IMR-90 (cell line): ENCODE measurements around the gene ACOT12. TPM values are rescaled to one million over a fixed set of nuclear protein-coding genes. Genes with fewer than 3 reads are reported as not detected.

Source experiments
- ATAC-seq: fragments of 200-7000 bp; cut with Tn5 transposase; 2 replicates; pipeline ENCODE4 v1.9.1; 2020; ENCODE audit warnings: low read depth, mild to moderate bottlenecking, moderate library complexity
- BruUV-seq: library from RNA; stranded (reverse); fragments of 400-500 nt; replicated peaks from 2 replicates; lab custom pipeline; 2021; lab: Mats Ljungman, UMichigan
- CTCF ChIA-PET: fragments of 300-600 bp; formaldehyde crosslinking; extraction: SDS; loops from one replicate; lab custom pipeline; 2021; ENCODE audit warnings: antibody characterized with exemption; lab: Yijun Ruan, JAX
- POLR2A ChIA-PET: fragments of 300-600 bp; sonication (Branson Sonifier 250); formaldehyde crosslinking; loops from one replicate; lab custom pipeline; 2022; ENCODE audit warnings: antibody characterized with exemption; ENCODE audit not compliant: unreplicated experiment; lab: Charles Lee
- DNase-seq: peaks from one replicate; pipeline ENCODE4 v3.0.0; 2013
- H2AFZ ChIP-seq: replicated peaks from 2 replicates; pipeline ENCODE3; 2013; ENCODE audit warnings: low read length, mild to moderate bottlenecking; ENCODE audit not compliant: poor library complexity
- H2AK5ac ChIP-seq: 2 replicates; pipeline ENCODE4 v1.6.1; 2013; ENCODE audit warnings: low read depth, low read length, inconsistent platforms
- H2AK9ac ChIP-seq: replicated peaks from 2 replicates; pipeline ENCODE3; 2013; ENCODE audit warnings: mild to moderate bottlenecking, low read depth, low read length, moderate library complexity; ENCODE audit not compliant: poor library complexity
- H2BK120ac ChIP-seq: 2 replicates; pipeline ENCODE4 v1.6.1; 2013; ENCODE audit warnings: low read depth, low read length, inconsistent platforms
- H2BK15ac ChIP-seq: 3 replicates; pipeline ENCODE4 v1.6.1; 2013; ENCODE audit warnings: low read depth, low read length, inconsistent platforms
- H2BK20ac ChIP-seq: 2 replicates; pipeline ENCODE4 v1.6.1; 2013; ENCODE audit warnings: low read depth, mild to moderate bottlenecking, inconsistent platforms, low read length, moderate library complexity
- H2BK5ac ChIP-seq: 2 replicates; pipeline ENCODE4 v1.6.1; 2013; ENCODE audit warnings: mild to moderate bottlenecking, low read depth, low read length, inconsistent platforms; ENCODE audit not compliant: poor library complexity, severe bottlenecking
- H3K14ac ChIP-seq: replicated peaks from 2 replicates; pipeline ENCODE4 v1.6.1; 2013; ENCODE audit warnings: low read depth, low read length, inconsistent platforms
- H3K18ac ChIP-seq: 2 replicates; pipeline ENCODE4 v1.6.1; 2013; ENCODE audit warnings: low read depth, low read length, control low read depth
- H3K23ac ChIP-seq: 2 replicates; pipeline ENCODE4 v1.6.1; 2013; ENCODE audit warnings: low read depth, low read length, inconsistent platforms
- H3K27ac ChIP-seq: 2 replicates; pipeline ENCODE4 v1.5.1; 2013; ENCODE audit warnings: mild to moderate bottlenecking, control low read depth, low read length; ENCODE audit not compliant: insufficient read depth
- H3K27me3 ChIP-seq: 2 replicates; pipeline ENCODE4 v1.6.1; 2013; ENCODE audit warnings: low read length; ENCODE audit not compliant: control insufficient read depth, insufficient read depth
- H3K36me3 ChIP-seq: 2 replicates; pipeline ENCODE4 v1.6.1; 2013; ENCODE audit warnings: low read length, mixed read lengths; ENCODE audit not compliant: control insufficient read depth, insufficient read depth
- H3K4ac ChIP-seq: 2 replicates; pipeline ENCODE4 v1.6.1; 2013; ENCODE audit warnings: low read depth, low read length, inconsistent platforms
- H3K4me1 ChIP-seq: 2 replicates; pipeline ENCODE4 v1.6.1; 2013; ENCODE audit warnings: low read length, mixed read lengths; ENCODE audit not compliant: control insufficient read depth, insufficient read depth
- H3K4me2 ChIP-seq: 2 replicates; pipeline ENCODE4 v1.6.1; 2013; ENCODE audit warnings: low read depth, mild to moderate bottlenecking, control low read depth, low read length, moderate library complexity
- H3K4me3 ChIP-seq: 2 replicates; pipeline ENCODE4 v1.5.1; 2013; ENCODE audit warnings: low read depth, mild to moderate bottlenecking, control low read depth, low read length, moderate library complexity; ENCODE audit not compliant: insufficient read depth
- H3K56ac ChIP-seq: 2 replicates; pipeline ENCODE4 v1.6.1; 2013; ENCODE audit warnings: low read length, inconsistent platforms; ENCODE audit not compliant: insufficient read depth; ENCODE audit errors: extremely low read depth
- H3K79me1 ChIP-seq, 2 experiments: 2 replicates each; pipeline ENCODE4 v1.6.1; 2013; ENCODE audit warnings: low read length in 2 of 2, inconsistent platforms in 1 of 2, low read depth in 1 of 2
- H3K9ac ChIP-seq: 2 replicates; pipeline ENCODE4 v1.6.1; 2013; ENCODE audit warnings: low read depth, low read length, control low read depth
- H3K9me1 ChIP-seq: 2 replicates; pipeline ENCODE4 v1.6.1; 2013; ENCODE audit warnings: low read length, inconsistent platforms; ENCODE audit not compliant: insufficient read depth
- H3K9me3 ChIP-seq: 2 replicates; pipeline ENCODE4 v1.6.1; 2013; ENCODE audit warnings: low read length; ENCODE audit not compliant: control insufficient read depth, insufficient read depth
- H4K20me1 ChIP-seq: 2 replicates; pipeline ENCODE4 v1.6.1; 2013; ENCODE audit warnings: low read length, inconsistent platforms; ENCODE audit not compliant: insufficient read depth
- H4K5ac ChIP-seq: 2 replicates; pipeline ENCODE4 v1.6.1; 2013; ENCODE audit warnings: mild to moderate bottlenecking, low read depth, low read length, control low read depth
- H4K8ac ChIP-seq, 2 experiments: 2 replicates each; pipeline ENCODE4 v1.6.1; 2013; ENCODE audit warnings: low read depth in 2 of 2, low read length in 2 of 2, control low read depth in 1 of 2, inconsistent platforms in 1 of 2
- H4K91ac ChIP-seq: 2 replicates; pipeline ENCODE4 v1.6.1; 2013; ENCODE audit warnings: low read depth, low read length, inconsistent platforms; ENCODE audit not compliant: insufficient read depth
- CEBPB ChIP-seq: IDR thresholded peaks from 2 replicates; pipeline ENCODE4 v1.6.1; 2012; ENCODE audit warnings: low read depth, low read length, improper control_type of control experiment
- FOS ChIP-seq: fragments of 150-350 bp; IDR thresholded peaks from 2 replicates; pipeline ENCODE4 v1.6.1; 2016; ENCODE audit warnings: low read depth, low read length
- MAZ ChIP-seq: IDR thresholded peaks from 2 replicates; pipeline ENCODE4 v1.6.1; 2012; ENCODE audit warnings: low read depth, mild to moderate bottlenecking, low read length, improper control_type of control experiment, moderate library complexity, borderline replicate concordance
- SMC3 ChIP-seq: fragments of 150-350 bp; IDR thresholded peaks from 2 replicates; pipeline ENCODE4 v1.6.1; 2016; ENCODE audit warnings: low read depth, mild to moderate bottlenecking, antibody characterized with exemption, low read length, moderate library complexity
- WGBS, 2 experiments: methylation state at CpG; one replicate each; pipeline versions ENCODE4 v1.1.5 to v1.1.7; 2013; ENCODE audit warnings: missing lambda C conversion rate in 2 of 2; ENCODE audit not compliant: insufficient read length in 1 of 2; ENCODE audit errors: extremely low coverage in 2 of 2; 5-methylcytosine and 5-hydroxymethylcytosine counted together
- dilution Hi-C: fragments of 300-500 bp; cut with HindIII; formaldehyde crosslinking; loops from one replicate; pipeline ENCODE4 v1.14.3; 2018; ENCODE audit warnings: low sequenced_read_pairs; ENCODE audit not compliant: unreplicated experiment
- in situ Hi-C: fragments of 300-500 bp; cut with MboI; formaldehyde crosslinking; loops from 3 replicates; pipeline ENCODE4 v1.14.3; 2019; ENCODE audit warnings: low sequenced_read_pairs, inconsistent platforms, mixed read lengths
- intact Hi-C: fragments of 100-400 bp; cut with micrococcal nuclease; formaldehyde crosslinking; loops from 2 replicates; pipeline ENCODE4 v1.10.0; 2022
- polyA plus RNA-seq, 3 experiments: library from polyadenylated mRNA; depleted of rRNA; stranded (reverse); fragments of >200 nt; gene quantifications; 2 replicates each; pipeline ENCODE4 v1.2.3, GENCODE V29; 2012; ENCODE audit warnings: low replicate concordance in 1 of 3
- total RNA-seq: library from RNA; depleted of rRNA; stranded (reverse); fragments of >200 nt; gene quantifications from 2 replicates; pipeline ENCODE4 v1.2.3, GENCODE V29; 2012

The ACOT12 gene
- total and polyA plus RNA-seq, 2 of the 4 experiments (the other 2 are of a cell fraction), result not detected

DNA sequence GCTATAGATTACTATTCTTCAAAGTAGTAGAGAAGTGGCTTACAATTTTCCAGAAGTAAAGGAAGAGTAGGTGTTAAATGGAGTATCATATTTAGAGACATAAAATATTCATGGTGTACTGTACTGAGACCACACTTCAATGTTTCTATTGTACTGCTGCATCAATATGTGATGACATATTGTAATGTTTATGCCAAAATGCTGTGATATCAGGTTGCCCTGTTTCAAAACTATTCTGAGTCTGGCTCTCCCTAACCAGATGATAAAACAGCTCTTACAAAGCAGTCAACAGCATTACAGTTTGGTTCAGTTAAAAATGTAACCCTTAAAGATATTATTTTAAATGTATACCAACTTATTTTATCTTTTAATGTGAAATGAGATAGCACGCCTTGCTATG is 30.8 kb upstream of the ACOT12 start:
- Histone ChIP-seq H2BK20ac (no peak overlapping the region), H3K9ac (no peak overlapping the region), H4K5ac (no peak overlapping the region), H3K27me3 (no peaks in the 10 kb centered on the region), H2BK15ac (no peak overlapping the region), H3K4me1 (peaks cover 22% of the 10 kb centered on the region), H3K18ac (no peak overlapping the region), H3K56ac (no peak overlapping the region), H4K8ac (peak overlapping the region in 1 of 2 experiments; percentile 4; a peak in 1 of 4 replicates), H2BK120ac (peak overlapping the region; percentile 17; the same call in 1 of the 2 replicates), H2AK5ac (no peak overlapping the region), H3K14ac (no peak overlapping the region), H3K36me3 (no peaks in the 10 kb centered on the region), H3K9me1 (peaks cover 12% of the 10 kb centered on the region), H3K4ac (no peak overlapping the region), H2AK9ac (no peak overlapping the region), H3K79me1 (peaks cover 0 to 11% of the 10 kb centered on the region in 2 experiments; a peak in 1 of 4 replicates), H3K23ac (no peak overlapping the region), H3K4me2 (peak overlapping the region; percentile 10; the same call in 1 of the 2 replicates), H3K4me3 (no peak overlapping the region), H2BK5ac (peak overlapping the region; percentile 54), H3K9me3 (no peaks in the 10 kb centered on the region), H4K20me1 (no peaks in the 10 kb centered on the region), H4K91ac (no peak overlapping the region), H3K27ac (no peak overlapping the region), H2AFZ (no peak overlapping the region)
- WGBS, 2 experiments, result no CpG with 5 or more reads among the region's 1 CpG
- in situ Hi-C loops, result loop anchor here (10.0 kb wide), 1 partner anchor 430 kb away; no protein-coding TSS in a partner anchor
- ATAC-seq, result no peak
- ChIA-PET POLR2A (no interaction called here), CTCF (interaction anchor here (0.6 to 2.1 kb wide), 2 partner anchors 419 to 741 kb away, joined by 4 to 7 read pairs; no protein-coding TSS in a partner anchor)
- intact Hi-C loops, result loop anchor here (1.0 to 5.0 kb wide), 6 partner anchors 82 to 801 kb away; partner anchors contain the start of gene SSBP2
- TF ChIP-seq MAZ (no peak), FOS (no peak), CEBPB (0 out of 2 replicates have a peak, but pooled peaks have one; percentile 27), SMC3 (no peak)
- DNase-seq, result peak; percentile 77
- dilution Hi-C loops, result no loop called here
- BruUV-seq, result no TSS peak
